Left cardiac atrium (tissue), 4 donors: Measurements from ENCODE around the gene SLC25A26. TPM values are rescaled to one million over a fixed set of nuclear protein-coding genes. Genes with fewer than 3 reads are reported as not detected.
"Not testable (repeated sequence)": the region's sequence is repeated elsewhere in the genome, so short reads cannot be mapped to it uniquely, and the experiment has no call there.

Experiments used
- ATAC-seq, 2 donors: fragments of 200-7000 bp; cut with Tn5 transposase; one replicate each; pipeline ENCODE4 v1.9.1; 2020; ENCODE audit warnings: mild to moderate bottlenecking in 2 of 2, moderate library complexity in 2 of 2
- DNase-seq: peaks from one replicate; pipeline ENCODE4 v3.0.0-alpha.2; 2020
- intact Hi-C, 2 donors: fragments of 100-400 bp; cut with DNase I; formaldehyde crosslinking; loops; one replicate each; pipeline versions ENCODE4 v1.14.1 to v1.15.1; 2022 to 2023
- total RNA-seq, 2 donors: library from RNA; stranded (reverse); fragmentation: NEBNext Ultra II Directional; extraction: Animal tissue kit (Norgen Biotek cat#: 25700); gene quantifications; one replicate each; pipeline ENCODE4 v1.2.1, GENCODE V29; 2021
- donor health status: DM: no; HTN: yes; CAD: no.
- donor health status: DM: no; HTN: yes; CAD: no; lungs with severe emphysema.
- donor health status: DM: yes; HTN: yes; CAD: no.
- donor health status: Dilated cardiomyopathy.

SLC25A26 gene
- total RNA-seq, 2 donors from 2014 or later = 27.1 to 32.0 TPM

DNA sequence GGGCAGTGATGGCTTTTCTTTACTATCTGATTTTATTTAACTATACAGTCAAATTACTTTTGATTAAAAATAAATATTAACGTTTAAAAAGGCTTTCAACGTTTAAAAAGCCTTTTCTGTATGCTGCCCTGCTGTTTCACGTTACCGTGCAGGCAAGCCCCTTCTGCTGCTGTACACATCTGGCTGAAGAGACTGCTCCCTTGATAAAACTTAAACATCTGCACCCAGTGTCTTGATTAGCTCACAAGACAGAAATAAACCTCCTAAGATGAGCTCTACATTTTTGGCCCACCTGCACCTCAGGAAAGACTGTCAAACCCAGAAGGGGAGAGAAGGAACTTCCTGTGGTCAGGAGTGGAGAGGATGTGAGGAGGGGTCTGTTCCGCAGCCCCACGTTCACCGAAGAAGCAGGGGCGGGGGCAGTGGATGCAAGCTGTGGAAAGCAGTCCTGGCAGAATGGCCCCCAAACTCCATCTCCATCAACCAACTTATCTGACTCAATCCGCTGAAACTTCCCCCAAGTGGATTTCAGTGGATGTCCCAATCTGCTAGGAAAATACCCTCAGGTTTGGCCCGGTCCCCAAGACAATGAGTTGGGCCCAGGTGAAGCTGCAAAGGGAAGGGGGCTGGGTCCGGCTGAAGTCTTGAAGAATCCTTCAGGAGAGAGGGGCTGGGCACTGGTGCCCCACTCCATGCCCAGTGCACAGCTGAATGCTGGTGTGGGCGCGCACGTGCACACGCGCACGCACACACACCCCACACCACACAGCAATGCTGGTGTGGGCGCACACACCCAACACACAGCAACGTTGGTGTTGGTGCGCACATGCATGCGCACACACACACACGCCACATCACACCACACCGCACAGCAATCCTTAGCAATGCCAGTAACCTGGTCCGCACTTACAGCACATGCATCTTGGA is 191.4 kb downstream of the SLC25A26 start:
- no peak for ATAC-seq
- DNase-seq = peak; percentile 10
- intact Hi-C loops = loop anchor here in 1 of 2 donors (5.0 kb wide), 1 partner anchor 35 kb away; no protein-coding TSS in a partner anchor

DNA sequence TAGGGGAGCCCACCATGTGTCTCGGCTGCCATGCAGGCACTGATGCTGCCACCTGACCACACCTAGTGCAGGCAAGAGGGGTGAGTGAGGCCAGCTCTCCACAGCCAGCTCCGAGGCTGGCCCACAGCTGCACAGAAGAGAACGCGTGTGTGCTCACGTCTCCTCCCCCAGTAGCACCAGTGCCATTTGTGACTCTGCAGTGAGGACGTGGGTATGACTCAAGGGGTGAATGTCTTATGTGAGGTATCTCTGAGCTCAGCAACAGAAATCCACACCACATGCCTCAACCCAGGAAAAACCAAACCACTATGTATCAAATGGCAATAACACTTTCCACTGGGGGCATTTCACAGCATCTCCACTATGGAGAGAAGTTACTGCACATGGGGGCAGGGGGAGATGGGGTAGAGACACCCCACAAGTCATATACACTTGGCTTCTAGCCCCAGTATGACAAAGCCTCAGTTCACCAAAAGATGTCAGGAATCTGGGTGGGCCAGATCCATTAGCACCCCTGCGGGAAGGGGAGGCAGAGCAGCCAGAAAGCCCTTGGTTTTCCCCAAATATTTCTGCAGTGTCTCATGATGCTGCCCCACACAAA is 192.4 kb downstream of the SLC25A26 start:
- ATAC-seq (peak in 1 of 2 donors; percentile 18), DNase-seq (peak; percentile 14)
- intact Hi-C loops = loop anchor here in 1 of 2 donors (5.0 kb wide), 1 partner anchor 34 kb away; no protein-coding TSS in a partner anchor

DNA sequence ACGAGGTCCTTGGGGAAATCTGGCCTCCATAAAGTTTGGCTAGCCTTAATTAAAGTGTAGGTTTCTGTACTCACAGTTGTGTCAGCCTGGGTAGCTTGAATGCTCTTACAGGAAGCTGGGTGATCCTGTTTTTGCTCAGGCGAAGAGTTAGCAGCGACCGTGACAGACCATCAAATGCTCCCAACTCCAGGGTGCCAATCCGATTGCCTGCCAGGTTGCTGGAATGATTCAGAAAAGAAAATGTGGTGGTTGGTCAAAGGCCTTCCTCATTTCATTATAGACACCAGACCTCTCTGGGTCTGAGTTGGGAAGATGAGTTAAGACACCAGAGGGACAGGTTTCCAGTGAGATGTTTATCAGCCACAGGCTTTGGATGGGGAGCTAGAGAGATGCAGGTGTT is 194.0 kb downstream of the SLC25A26 start:
- peak; percentile 17 for DNase-seq
- intact Hi-C loops = loop anchor here in 1 of 2 donors (5.0 kb wide), 2 partner anchors 32 to 67 kb away; no protein-coding TSS in a partner anchor
- ATAC-seq = no peak

GRCh38 chr3:66415867-66416428 is 195.1 kb downstream of the SLC25A26 start:
- intact Hi-C loops = loop anchor here in 1 of 2 donors (5.0 kb wide), 1 partner anchor 66 kb away; no protein-coding TSS in a partner anchor
- DNase-seq (peak; percentile 35), ATAC-seq (peak; percentile 66 to 73)

DNA sequence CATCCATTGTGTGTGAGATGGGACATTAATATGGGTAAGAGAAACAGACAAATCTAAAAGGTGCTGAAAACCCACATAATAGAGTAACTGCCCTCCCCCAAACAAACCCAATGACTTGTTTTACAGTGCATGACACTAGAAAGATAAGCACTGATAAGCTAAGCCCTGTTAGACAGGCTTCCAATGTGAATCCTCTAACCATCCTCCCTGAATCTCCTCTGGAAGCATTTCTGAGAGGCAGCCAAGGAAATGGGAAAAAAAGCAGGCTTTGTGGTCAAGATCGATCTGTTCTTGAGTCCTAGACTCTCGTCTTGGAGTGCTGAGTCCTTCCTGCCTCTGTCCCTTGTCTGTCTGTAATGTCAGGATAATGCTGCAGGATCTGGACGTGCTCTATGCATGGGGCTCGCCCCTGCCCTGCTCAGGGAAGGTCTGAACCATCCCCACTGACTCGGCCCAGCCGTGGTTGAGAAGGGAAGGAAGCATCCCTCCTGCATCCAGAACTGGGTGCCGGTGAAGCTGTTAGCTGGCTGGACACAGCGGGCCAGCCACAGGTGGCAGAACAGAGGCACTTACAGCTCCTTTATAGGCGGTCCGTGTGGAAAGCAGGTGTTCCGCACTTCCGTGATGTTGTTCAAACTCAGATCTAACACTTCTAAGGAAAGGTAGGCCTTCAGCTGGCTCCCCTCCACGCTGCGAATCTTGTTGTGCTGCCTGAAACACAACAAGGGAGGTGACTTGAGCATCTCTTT is 195.9 kb downstream of the SLC25A26 start:
- DNase-seq (peak; percentile 17), ATAC-seq (peak in 1 of 2 donors; percentile 20)
- intact Hi-C loops = loop anchor here in 1 of 2 donors (5.0 kb wide), 1 partner anchor 66 kb away; no protein-coding TSS in a partner anchor

GRCh38 chr3:66418475-66418931 is 197.7 kb downstream of the SLC25A26 start:
- intact Hi-C loops = loop anchor here in 1 of 2 donors (5.0 kb wide), 1 partner anchor 64 kb away; no protein-coding TSS in a partner anchor
- DNase-seq = peak; percentile 55
- peak; percentile 58 to 68 for ATAC-seq

GRCh38 chr3:66419036-66419435 is 198.2 kb downstream of the SLC25A26 start:
- ATAC-seq (no peak), DNase-seq (peak; percentile 12)
- intact Hi-C loops = loop anchor here in 1 of 2 donors (5.0 kb wide), 1 partner anchor 63 kb away; no protein-coding TSS in a partner anchor

DNA sequence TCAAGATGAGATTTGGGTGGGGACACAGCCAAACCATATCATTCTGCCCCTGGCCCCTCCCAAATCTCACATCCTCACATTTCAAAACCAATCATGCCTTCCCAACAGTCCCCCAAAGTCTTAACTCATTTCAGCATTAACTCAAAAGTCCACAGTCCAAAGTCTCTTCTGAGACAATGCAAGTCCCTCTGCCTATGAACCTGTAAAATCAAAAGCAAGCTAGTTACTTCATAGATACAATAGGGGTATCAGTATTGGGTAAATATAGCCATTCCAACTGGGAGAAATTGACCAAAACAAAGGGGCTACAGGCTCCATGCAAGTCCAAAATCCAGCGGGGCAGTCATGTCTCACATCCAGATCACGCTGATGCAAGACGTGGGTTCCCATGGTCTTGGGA is 200.3 kb downstream of the SLC25A26 start:
- DNase-seq, ATAC-seq, intact Hi-C loops: not testable (repeated sequence)

DNA sequence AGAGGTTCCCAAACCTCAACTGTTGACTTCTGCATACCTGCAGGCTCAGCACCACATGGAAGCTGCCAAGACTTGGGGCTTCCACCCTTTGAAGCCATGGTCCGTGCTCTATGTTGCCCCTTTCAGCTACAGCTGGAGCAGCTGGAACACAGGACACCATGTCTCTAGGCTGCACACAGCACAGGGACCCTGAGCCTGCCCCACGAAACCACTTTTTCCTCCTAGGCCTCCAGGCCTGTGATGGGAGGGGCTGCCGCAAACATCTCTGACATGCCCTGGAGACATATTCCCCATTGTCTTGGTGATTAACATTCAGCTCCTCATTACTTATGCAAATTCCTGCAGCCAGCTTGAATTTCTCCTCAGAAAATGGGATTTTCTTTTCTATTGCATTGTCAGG is 201.1 kb downstream of the SLC25A26 start:
- ATAC-seq, intact Hi-C loops, DNase-seq: not testable (repeated sequence)

GRCh38 chr3:66423791-66424190 is 203.0 kb downstream of the SLC25A26 start:
- intact Hi-C loops = no loop called here
- DNase-seq = no peak

GRCh38 chr3:66425032-66425431 is 204.2 kb downstream of the SLC25A26 start:
- ATAC-seq (peak; percentile 73 to 77), DNase-seq (no peak)

More at GRCh38 chr3:66423791-66424190, 203.0 kb downstream of the SLC25A26 start:
- ATAC-seq = peak in 1 of 2 donors; percentile 52

DNA sequence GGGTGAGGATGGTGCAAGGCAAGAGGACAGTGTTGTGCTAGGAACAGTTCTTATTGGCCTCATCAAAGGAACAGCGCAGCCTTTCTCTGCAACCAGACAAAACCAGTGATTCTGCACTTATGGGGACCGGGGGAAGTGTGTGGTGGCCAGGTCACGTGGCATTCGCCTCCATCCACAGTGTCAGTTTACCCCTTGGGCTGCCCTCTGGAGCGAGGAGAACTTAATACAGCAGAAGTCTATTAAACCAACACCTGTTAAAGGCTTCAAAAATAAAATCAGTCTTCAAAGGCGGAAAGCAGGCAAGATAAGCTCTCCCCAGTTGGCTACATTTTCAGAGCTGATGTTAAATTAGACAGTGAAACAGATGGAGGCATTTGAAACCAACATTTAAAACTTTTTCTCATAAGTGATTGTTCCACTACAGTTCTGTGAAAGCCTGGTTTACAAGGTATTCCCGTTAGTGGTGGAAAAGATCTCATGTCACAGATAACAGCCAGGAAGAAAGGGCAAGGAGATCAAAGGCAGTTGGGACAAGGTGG is 204.8 kb downstream of the SLC25A26 start:
- no peak for ATAC-seq
- DNase-seq = no peak

More at GRCh38 chr3:66425032-66425431, 204.2 kb downstream of the SLC25A26 start:
- intact Hi-C loops = no loop called here

GRCh38 chr3:66426135-66426534 is 205.3 kb downstream of the SLC25A26 start:
- intact Hi-C loops = no loop called here
- no peak for ATAC-seq
- DNase-seq = no peak

More for the DNA sequence above, 204.8 kb downstream of the SLC25A26 start:
- intact Hi-C loops = no loop called here

DNA sequence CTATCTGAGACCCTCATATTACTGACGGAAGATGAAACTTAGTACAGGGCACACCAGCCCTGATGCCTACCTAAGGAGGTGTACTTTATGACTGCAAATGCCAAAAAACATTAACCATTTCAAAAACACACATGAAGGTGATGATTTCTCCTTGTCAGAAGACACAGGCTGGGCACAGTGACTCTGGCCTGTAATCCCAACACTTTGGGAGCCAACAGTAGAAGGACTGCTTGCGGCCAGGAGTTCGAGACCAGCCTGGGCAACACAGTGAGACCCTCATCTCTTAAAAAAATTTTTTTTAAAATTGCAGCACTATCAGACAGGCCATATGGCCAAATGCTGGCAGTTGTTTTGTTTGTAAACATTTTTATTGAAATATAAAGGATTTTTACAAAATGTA is 206.6 kb downstream of the SLC25A26 start:
- intact Hi-C loops = no loop called here
- ATAC-seq (no peak), DNase-seq (no peak)

GRCh38 chr3:66427951-66428474 is 207.2 kb downstream of the SLC25A26 start:
- ATAC-seq = no peak
- intact Hi-C loops = no loop called here
- no peak for DNase-seq
